HepG2 (cell line): Measurements from ENCODE around the gene ALDH1A1. TPM values are rescaled to one million over a fixed set of nuclear protein-coding genes. Genes with fewer than 3 reads are reported as not detected.

Experiments used
- AKAP8 ChIP-seq: sonication (generic); formaldehyde crosslinking; IDR thresholded peaks from 2 replicates; pipeline ENCODE4 v1.5.1; 2020; ENCODE audit warnings: mild to moderate bottlenecking, missing genetic modification reagents
- ARID2 ChIP-seq: sonication (generic); formaldehyde crosslinking; IDR thresholded peaks from 2 replicates; pipeline ENCODE4 v1.8.1; 2022; ENCODE audit warnings: mild to moderate bottlenecking, missing genetic modification reagents, borderline replicate concordance
- BHLHE40 ChIP-seq: IDR thresholded peaks from 2 replicates; pipeline ENCODE4 v1.6.1; 2011; ENCODE audit warnings: low read length, improper control_type of control experiment
- CENPX ChIP-seq: sonication (generic); formaldehyde crosslinking; IDR thresholded peaks from 2 replicates; pipeline ENCODE4 v1.9.0; 2021; ENCODE audit warnings: mild to moderate bottlenecking, missing genetic modification reagents, moderate library complexity
- DR1 ChIP-seq: sonication (generic); formaldehyde crosslinking; IDR thresholded peaks from 2 replicates; pipeline ENCODE4 v1.8.0; 2021; ENCODE audit warnings: mild to moderate bottlenecking, missing genetic modification reagents, inconsistent platforms
- FOXK1 ChIP-seq: sonication (generic); formaldehyde crosslinking; IDR thresholded peaks from 2 replicates; pipeline ENCODE4 v1.4.0; 2020; ENCODE audit warnings: low read depth, missing genetic modification reagents, borderline replicate concordance
- GABPB1 ChIP-seq: IDR thresholded peaks from 2 replicates; pipeline ENCODE4 v1.6.1; 2016; ENCODE audit warnings: mild to moderate bottlenecking, missing genetic modification reagents, moderate library complexity, missing compliant biosample characterization
- GATAD1 ChIP-seq: IDR thresholded peaks from 2 replicates; pipeline ENCODE4 v1.6.1; 2016; ENCODE audit warnings: missing genetic modification reagents, missing compliant biosample characterization
- GATAD2A ChIP-seq: IDR thresholded peaks from 2 replicates; pipeline ENCODE4 v1.6.1; 2016
- HNF4A ChIP-seq: sonication (generic); formaldehyde crosslinking; IDR thresholded peaks from 2 replicates; pipeline ENCODE4 v1.4.0; 2020; ENCODE audit warnings: missing genetic modification reagents
- IRX3 ChIP-seq: sonication (generic); formaldehyde crosslinking; IDR thresholded peaks from 2 replicates; pipeline ENCODE4 v1.8.1; 2023; ENCODE audit warnings: mild to moderate bottlenecking, low read depth, missing genetic modification reagents, borderline replicate concordance
- NCOA2 ChIP-seq: sonication (generic); formaldehyde crosslinking; IDR thresholded peaks from 2 replicates; pipeline ENCODE4 v1.8.0; 2022; ENCODE audit warnings: inconsistent platforms
- PHF8 ChIP-seq: sonication (generic); formaldehyde crosslinking; IDR thresholded peaks from 2 replicates; pipeline ENCODE4 v1.5.0; 2020; ENCODE audit warnings: missing genetic modification reagents
- RELA ChIP-seq: sonication (generic); formaldehyde crosslinking; IDR thresholded peaks from 2 replicates; pipeline ENCODE4 v1.4.0; 2020; ENCODE audit warnings: missing genetic modification reagents
- SP4 ChIP-seq: sonication (generic); formaldehyde crosslinking; IDR thresholded peaks from 2 replicates; pipeline ENCODE4 v1.8.1; 2023; ENCODE audit warnings: mild to moderate bottlenecking, missing genetic modification reagents
- TSC22D2 ChIP-seq: sonication (generic); formaldehyde crosslinking; IDR thresholded peaks from 2 replicates; pipeline ENCODE4 v1.5.1; 2020; ENCODE audit warnings: missing genetic modification reagents, mild to moderate bottlenecking, borderline replicate concordance
- YY1 ChIP-seq: IDR thresholded peaks from 2 replicates; pipeline ENCODE4 v1.6.1; 2011; ENCODE audit warnings: low read length, low read depth, moderate library complexity, mild to moderate bottlenecking; ENCODE audit not compliant: insufficient read depth, insufficient replicate concordance
- ZBTB42 ChIP-seq: sonication (generic); formaldehyde crosslinking; IDR thresholded peaks from 2 replicates; pipeline ENCODE4 v1.5.0; 2020; ENCODE audit warnings: mild to moderate bottlenecking, missing genetic modification reagents
- ZNF264 ChIP-seq: sonication (generic); formaldehyde crosslinking; IDR thresholded peaks from 2 replicates; pipeline ENCODE4 v1.4.0; 2020; ENCODE audit warnings: missing genetic modification reagents
- ZNF329 ChIP-seq: sonication (generic); formaldehyde crosslinking; IDR thresholded peaks from 2 replicates; pipeline ENCODE4 v1.9.0; 2021; ENCODE audit warnings: low read depth, mild to moderate bottlenecking, missing genetic modification reagents
- ZNF547 ChIP-seq: sonication (generic); formaldehyde crosslinking; IDR thresholded peaks from 2 replicates; pipeline ENCODE4 v1.5.1; 2020; ENCODE audit warnings: mild to moderate bottlenecking, missing genetic modification reagents
- ZNF549 ChIP-seq: sonication (generic); formaldehyde crosslinking; IDR thresholded peaks from 2 replicates; pipeline ENCODE4 v1.5.0; 2020; ENCODE audit warnings: missing genetic modification reagents
- ZNF775 ChIP-seq: sonication (generic); formaldehyde crosslinking; IDR thresholded peaks from 2 replicates; pipeline ENCODE4 v1.4.0; 2020; ENCODE audit warnings: missing genetic modification reagents, mild to moderate bottlenecking, moderate library complexity, borderline replicate concordance
- ZNF878 ChIP-seq: sonication (generic); formaldehyde crosslinking; IDR thresholded peaks from 2 replicates; pipeline ENCODE4 v1.8.1; 2023; ENCODE audit warnings: mild to moderate bottlenecking, missing genetic modification reagents, moderate library complexity
- ZSCAN22 ChIP-seq: sonication (generic); formaldehyde crosslinking; IDR thresholded peaks from 2 replicates; pipeline ENCODE4 v1.4.0; 2020; ENCODE audit warnings: mild to moderate bottlenecking, missing genetic modification reagents
- ZSCAN30 ChIP-seq: sonication (generic); formaldehyde crosslinking; IDR thresholded peaks from 2 replicates; pipeline ENCODE4 v1.5.0; 2020; ENCODE audit warnings: mild to moderate bottlenecking, missing genetic modification reagents
- polyA plus RNA-seq, 8 experiments: library from polyadenylated mRNA; depleted of rRNA in 3 of 8; stranded (reverse) in 7 of 8; unstranded in 1 of 8; fragments of >200 nt; fragmentation: Illumina TruSeq in 4 of 8; extraction: Trizol in 4 of 8; gene quantifications; 2 replicates each; pipeline versions ENCODE4 v1.2.1 to v1.2.3, GENCODE V29; 2011 to 2016; ENCODE audit warnings: low read depth in 4 of 8, missing spikeins in 1 of 8, mixed read lengths in 1 of 8; ENCODE audit not compliant: insufficient read depth in 1 of 8
- total RNA-seq, 5 experiments: library from RNA; depleted of rRNA; stranded (reverse); fragments of >200 nt; fragmentation: Illumina TruSeq; extraction: Trizol; gene quantifications; 2 replicates each; pipeline ENCODE4 v1.2.3, GENCODE V29; 2016; ENCODE audit warnings: low read depth in 1 of 5
- TF ChIP-seq, protein P1 (sequence below): sonication (generic); formaldehyde crosslinking; IDR thresholded peaks from 2 replicates; pipeline ENCODE4 v1.8.1; 2023; ENCODE audit warnings: mild to moderate bottlenecking, missing genetic modification reagents
- TF ChIP-seq, protein P2 (sequence below): sonication (generic); formaldehyde crosslinking; conservative IDR thresholded peaks from 2 replicates; pipeline ENCODE4 v1.8.0; 2022; ENCODE audit warnings: mild to moderate bottlenecking, moderate library complexity, missing genetic modification reagents
- TF ChIP-seq, protein P3 (sequence below): IDR thresholded peaks from 2 replicates; pipeline ENCODE4 v1.6.1; 2018; ENCODE audit warnings: missing genetic modification reagents

The ALDH1A1 gene
- total and polyA plus RNA-seq, 2 of the 13 experiments (the other 11 are each of a cell fraction or from before 2014, with no cell fraction given), result 88.2 to 439 TPM

- TF ChIP-seq FOXK1 (no peak), GATAD2A (peak; percentile 63), BHLHE40 (no peak), ZSCAN22 (CRISPR knock-in tag) (no peak), ZNF547 (CRISPR knock-in tag) (no peak), CENPX (no peak), ZNF549 (CRISPR knock-in tag) (no peak), SP4 (CRISPR knock-in tag) (no peak), DR1 (CRISPR knock-in tag) (no peak), ZNF329 (CRISPR knock-in tag) (no peak), AKAP8 (no peak), GABPB1 (CRISPR knock-in tag) (no peak), GATAD1 (CRISPR knock-in tag) (0 out of 2 replicates have a peak, but pooled peaks have one; percentile 19), ZNF775 (CRISPR knock-in tag) (no peak), HNF4A (CRISPR knock-in tag) (no peak), RELA (CRISPR knock-in tag) (no peak), TSC22D2 (CRISPR knock-in tag) (no peak), ZSCAN30 (CRISPR knock-in tag) (no peak), ZNF264 (no peak), ZNF878 (CRISPR knock-in tag) (no peak), IRX3 (no peak), PHF8 (CRISPR knock-in tag) (no peak), NCOA2 (CRISPR knock-in tag) (peak; percentile 64), ARID2 (CRISPR knock-in tag) (0 out of 2 replicates have a peak, but pooled peaks have one; percentile 37), ZBTB42 (CRISPR knock-in tag) (no peak), YY1 (peak; percentile 17)
- TF ChIP-seq, protein P1, sequence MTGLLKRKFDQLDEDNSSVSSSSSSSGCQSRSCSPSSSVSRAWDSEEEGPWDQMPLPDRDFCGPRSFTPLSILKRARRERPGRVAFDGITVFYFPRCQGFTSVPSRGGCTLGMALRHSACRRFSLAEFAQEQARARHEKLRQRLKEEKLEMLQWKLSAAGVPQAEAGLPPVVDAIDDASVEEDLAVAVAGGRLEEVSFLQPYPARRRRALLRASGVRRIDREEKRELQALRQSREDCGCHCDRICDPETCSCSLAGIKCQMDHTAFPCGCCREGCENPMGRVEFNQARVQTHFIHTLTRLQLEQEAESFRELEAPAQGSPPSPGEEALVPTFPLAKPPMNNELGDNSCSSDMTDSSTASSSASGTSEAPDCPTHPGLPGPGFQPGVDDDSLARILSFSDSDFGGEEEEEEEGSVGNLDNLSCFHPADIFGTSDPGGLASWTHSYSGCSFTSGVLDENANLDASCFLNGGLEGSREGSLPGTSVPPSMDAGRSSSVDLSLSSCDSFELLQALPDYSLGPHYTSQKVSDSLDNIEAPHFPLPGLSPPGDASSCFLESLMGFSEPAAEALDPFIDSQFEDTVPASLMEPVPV (CRISPR knock-in tag), result no peak
- TF ChIP-seq, protein P2, sequence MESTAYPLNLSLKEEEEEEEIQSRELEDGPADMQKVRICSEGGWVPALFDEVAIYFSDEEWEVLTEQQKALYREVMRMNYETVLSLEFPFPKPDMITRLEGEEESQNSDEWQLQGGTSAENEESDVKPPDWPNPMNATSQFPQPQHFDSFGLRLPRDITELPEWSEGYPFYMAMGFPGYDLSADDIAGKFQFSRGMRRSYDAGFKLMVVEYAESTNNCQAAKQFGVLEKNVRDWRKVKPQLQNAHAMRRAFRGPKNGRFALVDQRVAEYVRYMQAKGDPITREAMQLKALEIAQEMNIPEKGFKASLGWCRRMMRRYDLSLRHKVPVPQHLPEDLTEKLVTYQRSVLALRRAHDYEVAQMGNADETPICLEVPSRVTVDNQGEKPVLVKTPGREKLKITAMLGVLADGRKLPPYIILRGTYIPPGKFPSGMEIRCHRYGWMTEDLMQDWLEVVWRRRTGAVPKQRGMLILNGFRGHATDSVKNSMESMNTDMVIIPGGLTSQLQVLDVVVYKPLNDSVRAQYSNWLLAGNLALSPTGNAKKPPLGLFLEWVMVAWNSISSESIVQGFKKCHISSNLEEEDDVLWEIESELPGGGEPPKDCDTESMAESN (CRISPR knock-in tag), result no peak
- TF ChIP-seq, protein P3, sequence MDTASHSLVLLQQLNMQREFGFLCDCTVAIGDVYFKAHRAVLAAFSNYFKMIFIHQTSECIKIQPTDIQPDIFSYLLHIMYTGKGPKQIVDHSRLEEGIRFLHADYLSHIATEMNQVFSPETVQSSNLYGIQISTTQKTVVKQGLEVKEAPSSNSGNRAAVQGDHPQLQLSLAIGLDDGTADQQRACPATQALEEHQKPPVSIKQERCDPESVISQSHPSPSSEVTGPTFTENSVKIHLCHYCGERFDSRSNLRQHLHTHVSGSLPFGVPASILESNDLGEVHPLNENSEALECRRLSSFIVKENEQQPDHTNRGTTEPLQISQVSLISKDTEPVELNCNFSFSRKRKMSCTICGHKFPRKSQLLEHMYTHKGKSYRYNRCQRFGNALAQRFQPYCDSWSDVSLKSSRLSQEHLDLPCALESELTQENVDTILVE (CRISPR knock-in tag), result no peak
These were observed 27.9 kb upstream of the ALDH1A1 start (continued) for GRCh38 chr9:72980600-72981265.
